ENCODE measurements around the gene CSAD.
A peak's percentile ranks its signal among the peaks of the same experiment; 100 is the strongest.

CSAD gene

GRCh38 chr12:53147653-53148052, 33.1 kb downstream of the CSAD start:
- H3K27ac ChIP-seq (replicated peaks; ENCODE audit: low read length), result no peak overlapping the region
- no peak overlapping the region for H4K8ac ChIP-seq (ENCODE audit: low read depth, low read length)
- no peak overlapping the region for H3K23ac ChIP-seq (ENCODE audit: low read depth, low read length, poor library complexity)
- H3K36me3 ChIP-seq (replicated peaks in 1 of 2; ENCODE audit: control insufficient read depth in 2 of 2, insufficient read depth in 2 of 2, low read length in 2 of 2), result no peaks in the 10 kb centered on the region
- H3K9me3 ChIP-seq (replicated peaks in 1 of 2; ENCODE audit: control insufficient read depth in 2 of 2, insufficient read depth in 1 of 2, low read depth in 1 of 2, low read length in 2 of 2), result no peaks in the 10 kb centered on the region
- H2BK5ac ChIP-seq (ENCODE audit: low read length), result no peak overlapping the region
- no peak overlapping the region for H4K91ac ChIP-seq (ENCODE audit: low read depth, low read length, poor library complexity)
- no peak overlapping the region for H3K18ac ChIP-seq (ENCODE audit: low read length)
- no peak overlapping the region for H3K4me3 ChIP-seq (ENCODE audit: low read length in 2 of 2)
- H3K4me1 ChIP-seq (ENCODE audit: control insufficient read depth in 2 of 2, insufficient read depth in 1 of 2, low read depth in 1 of 2, low read length in 2 of 2), result peaks cover 0 to 2% of the 10 kb centered on the region in 2 donors
- no peaks in the 10 kb centered on the region for H3K27me3 ChIP-seq (ENCODE audit: control insufficient read depth in 3 of 3, insufficient read depth in 3 of 3, low read depth in 1 of 3, low read length in 3 of 3)
- H3K14ac ChIP-seq (ENCODE audit: low read length), result no peak overlapping the region
- no peak overlapping the region for H3K4ac ChIP-seq (ENCODE audit: low read length)
- DNase-seq (ENCODE audit: low spot score), result no peak
- no CpG with 5 or more reads among the region's 15 CpGs for WGBS, 2 donors (ENCODE audit: extremely low coverage in 2 of 2, insufficient read length in 2 of 2, insufficient replicate concordance in 1 of 2)
- H2AFZ ChIP-seq (ENCODE audit: low read length), result no peak overlapping the region
- no peak overlapping the region for H2BK12ac ChIP-seq (ENCODE audit: low read length)
- H2AK5ac ChIP-seq (ENCODE audit: low read depth, low read length), result no peak overlapping the region
- H3K4me2 ChIP-seq (ENCODE audit: insufficient read depth, low read length, poor library complexity, severe bottlenecking), result no peak overlapping the region
- no peak overlapping the region for H3K9ac ChIP-seq (ENCODE audit: low read depth, low read length, poor library complexity)
- H2BK120ac ChIP-seq (ENCODE audit: low read depth, low read length), result no peak overlapping the region
- H3K79me1 ChIP-seq (ENCODE audit: low read depth, low read length), result no peaks in the 10 kb centered on the region
- no peak overlapping the region for H2BK15ac ChIP-seq (ENCODE audit: low read length)

DNA sequence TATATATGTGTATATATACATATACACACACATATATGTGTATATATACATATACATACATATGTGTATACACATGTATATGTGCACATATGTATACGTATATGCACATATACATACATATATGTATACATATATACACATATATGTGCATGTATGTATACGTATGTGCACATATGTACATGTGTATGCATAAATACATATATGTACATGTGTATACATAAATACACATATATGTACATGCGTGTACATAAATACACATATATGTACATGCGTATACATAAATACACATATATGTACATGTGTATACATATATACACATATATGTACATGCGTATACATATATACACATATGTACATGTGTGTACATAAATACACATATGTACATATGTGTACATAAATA, 33.5 kb downstream of the CSAD start:
- H2BK5ac ChIP-seq (ENCODE audit: low read length), result no peak overlapping the region
- H3K9ac ChIP-seq (ENCODE audit: low read depth, low read length, poor library complexity), result no peak overlapping the region
- no peak overlapping the region for H2BK12ac ChIP-seq (ENCODE audit: low read length)
- H4K91ac ChIP-seq (ENCODE audit: low read depth, low read length, poor library complexity), result no peak overlapping the region
- no peak overlapping the region for H3K18ac ChIP-seq (ENCODE audit: low read length)
- H3K9me3 ChIP-seq (replicated peaks in 1 of 2; ENCODE audit: control insufficient read depth in 2 of 2, insufficient read depth in 1 of 2, low read depth in 1 of 2, low read length in 2 of 2), result no peaks in the 10 kb centered on the region
- H2AK5ac ChIP-seq (ENCODE audit: low read depth, low read length), result no peak overlapping the region
- no peak overlapping the region for H3K4me3 ChIP-seq (ENCODE audit: low read length in 2 of 2)
- no peaks in the 10 kb centered on the region for H3K36me3 ChIP-seq (replicated peaks in 1 of 2; ENCODE audit: control insufficient read depth in 2 of 2, insufficient read depth in 2 of 2, low read length in 2 of 2)
- peaks cover 0 to 2% of the 10 kb centered on the region in 2 donors for H3K4me1 ChIP-seq (ENCODE audit: control insufficient read depth in 2 of 2, insufficient read depth in 1 of 2, low read depth in 1 of 2, low read length in 2 of 2)
- H2BK15ac ChIP-seq (ENCODE audit: low read length), result no peak overlapping the region
- H4K8ac ChIP-seq (ENCODE audit: low read depth, low read length), result no peak overlapping the region
- no peaks in the 10 kb centered on the region for H3K27me3 ChIP-seq (ENCODE audit: control insufficient read depth in 3 of 3, insufficient read depth in 3 of 3, low read depth in 1 of 3, low read length in 3 of 3)
- no peak overlapping the region for H3K14ac ChIP-seq (ENCODE audit: low read length)
- H3K4me2 ChIP-seq (ENCODE audit: insufficient read depth, low read length, poor library complexity, severe bottlenecking), result no peak overlapping the region
- no peak overlapping the region for H2BK120ac ChIP-seq (ENCODE audit: low read depth, low read length)
- H3K27ac ChIP-seq (replicated peaks; ENCODE audit: low read length), result no peak overlapping the region
- H2AFZ ChIP-seq (ENCODE audit: low read length), result no peak overlapping the region
- DNase-seq (ENCODE audit: low spot score), result no peak
- no peak overlapping the region for H3K23ac ChIP-seq (ENCODE audit: low read depth, low read length, poor library complexity)
- no peak overlapping the region for H3K4ac ChIP-seq (ENCODE audit: low read length)
- WGBS, 2 donors (ENCODE audit: extremely low coverage in 2 of 2, insufficient read length in 2 of 2, insufficient replicate concordance in 1 of 2), result no CpG with 5 or more reads among the region's 5 CpGs
- no peaks in the 10 kb centered on the region for H3K79me1 ChIP-seq (ENCODE audit: low read depth, low read length)

DNA sequence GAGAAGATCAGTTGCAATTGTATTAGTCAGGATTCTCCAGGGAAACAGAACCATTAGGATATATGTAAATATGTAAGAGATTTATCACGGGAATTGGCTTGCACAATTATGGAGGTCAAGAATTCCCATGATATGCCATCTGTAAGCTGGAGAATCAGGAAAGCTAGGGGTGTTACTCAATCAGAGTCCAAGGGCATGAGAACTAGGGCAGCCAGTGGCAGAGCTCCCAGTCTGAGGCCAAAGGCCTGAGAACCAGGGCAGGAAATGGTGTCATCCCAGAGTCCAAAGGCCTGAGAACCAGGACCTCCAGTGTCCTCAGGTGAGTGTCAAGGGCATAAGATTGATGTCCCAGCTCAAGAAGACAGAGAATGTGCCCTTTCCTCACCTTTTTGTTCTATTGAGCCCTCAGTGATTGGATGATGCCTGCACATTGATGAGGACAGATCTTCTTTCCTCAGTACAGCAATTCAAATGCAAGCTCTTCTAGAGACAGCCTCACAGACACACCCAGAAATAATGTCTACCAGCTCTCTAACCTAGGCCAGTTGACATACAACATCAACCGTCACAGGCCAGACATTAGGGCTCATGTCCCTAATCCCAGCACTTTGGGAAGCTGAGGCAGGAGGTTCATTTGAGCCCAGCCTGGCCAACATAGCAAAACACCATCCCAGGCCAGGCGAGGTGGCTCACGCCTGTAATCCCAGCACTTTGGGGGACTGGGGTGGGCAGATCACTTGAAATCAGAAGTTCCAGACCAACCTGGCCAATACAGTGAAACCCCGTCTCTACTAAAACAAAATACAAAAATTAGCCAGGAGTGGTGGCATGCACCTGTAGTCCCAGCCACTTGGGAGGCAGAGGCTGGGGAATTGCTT, 35.1 kb downstream of the CSAD start:
- no peak overlapping the region for H2BK120ac ChIP-seq (ENCODE audit: low read depth, low read length)
- no peak for DNase-seq (ENCODE audit: low spot score)
- no peak overlapping the region for H3K23ac ChIP-seq (ENCODE audit: low read depth, low read length, poor library complexity)
- no peak overlapping the region for H2BK5ac ChIP-seq (ENCODE audit: low read length)
- H2BK15ac ChIP-seq (ENCODE audit: low read length), result no peak overlapping the region
- no peak overlapping the region for H3K4ac ChIP-seq (ENCODE audit: low read length)
- no peak overlapping the region for H3K9ac ChIP-seq (ENCODE audit: low read depth, low read length, poor library complexity)
- no peak overlapping the region for H3K4me2 ChIP-seq (ENCODE audit: insufficient read depth, low read length, poor library complexity, severe bottlenecking)
- H3K4me3 ChIP-seq (ENCODE audit: low read length in 2 of 2), result peak overlapping the region in 1 of 2 donors; percentile 53
- H3K4me1 ChIP-seq (ENCODE audit: control insufficient read depth in 2 of 2, insufficient read depth in 1 of 2, low read depth in 1 of 2, low read length in 2 of 2), result no peaks in the 10 kb centered on the region
- H3K27me3 ChIP-seq (ENCODE audit: control insufficient read depth in 3 of 3, insufficient read depth in 3 of 3, low read depth in 1 of 3, low read length in 3 of 3), result no peaks in the 10 kb centered on the region
- no CpG with 5 or more reads among the region's 5 CpGs for WGBS, 2 donors (ENCODE audit: extremely low coverage in 2 of 2, insufficient read length in 2 of 2, insufficient replicate concordance in 1 of 2)
- H4K91ac ChIP-seq (ENCODE audit: low read depth, low read length, poor library complexity), result no peak overlapping the region
- no peak overlapping the region for H2BK12ac ChIP-seq (ENCODE audit: low read length)
- H3K79me1 ChIP-seq (ENCODE audit: low read depth, low read length), result no peaks in the 10 kb centered on the region
- no peaks in the 10 kb centered on the region for H3K36me3 ChIP-seq (replicated peaks in 1 of 2; ENCODE audit: control insufficient read depth in 2 of 2, insufficient read depth in 2 of 2, low read length in 2 of 2)
- no peak overlapping the region for H3K14ac ChIP-seq (ENCODE audit: low read length)
- H3K18ac ChIP-seq (ENCODE audit: low read length), result no peak overlapping the region
- no peak overlapping the region for H4K8ac ChIP-seq (ENCODE audit: low read depth, low read length)
- no peak overlapping the region for H2AK5ac ChIP-seq (ENCODE audit: low read depth, low read length)
- no peak overlapping the region for H2AFZ ChIP-seq (ENCODE audit: low read length)
- no peaks in the 10 kb centered on the region for H3K9me3 ChIP-seq (replicated peaks in 1 of 2; ENCODE audit: control insufficient read depth in 2 of 2, insufficient read depth in 1 of 2, low read depth in 1 of 2, low read length in 2 of 2)
- H3K27ac ChIP-seq (replicated peaks; ENCODE audit: low read length), result no peak overlapping the region

DNA sequence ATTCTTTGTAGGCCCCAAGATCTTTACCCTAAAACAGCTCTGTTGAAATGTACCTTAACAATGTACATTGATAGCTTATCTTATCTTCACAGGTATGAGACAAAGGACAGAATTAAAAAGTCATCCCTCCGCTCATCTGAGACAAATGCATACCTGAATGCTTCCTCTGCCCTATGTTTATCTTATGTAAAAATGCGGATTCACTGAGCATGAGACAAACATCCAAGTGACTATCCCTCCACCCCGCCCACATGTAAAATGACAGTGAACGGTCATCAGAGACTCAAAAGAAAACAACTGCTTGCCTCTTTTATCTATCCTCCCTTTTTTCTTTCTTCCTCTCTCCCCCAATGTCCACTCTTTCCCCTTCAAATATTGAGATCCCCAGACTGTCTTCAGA, 37.4 kb downstream of the CSAD start:
- Histone ChIP-seq H3K4me2 (ENCODE audit: insufficient read depth, low read length, poor library complexity, severe bottlenecking) (no peak overlapping the region), H3K4me3 (ENCODE audit: low read length in 2 of 2) (no peak overlapping the region)

More for the DNA sequence above, 37.4 kb downstream of the CSAD start:
- Histone ChIP-seq H3K4me1 (ENCODE audit: control insufficient read depth in 2 of 2, insufficient read depth in 1 of 2, low read depth in 1 of 2, low read length in 2 of 2) (no peaks in the 10 kb centered on the region), H3K27ac (replicated peaks; ENCODE audit: low read length) (no peak overlapping the region), H3K79me1 (ENCODE audit: low read depth, low read length) (no peaks in the 10 kb centered on the region), H2AK5ac (ENCODE audit: low read depth, low read length) (no peak overlapping the region), H2BK15ac (ENCODE audit: low read length) (no peak overlapping the region), H3K27me3 (ENCODE audit: control insufficient read depth in 3 of 3, insufficient read depth in 3 of 3, low read depth in 1 of 3, low read length in 3 of 3) (no peaks in the 10 kb centered on the region), H3K14ac (ENCODE audit: low read length) (no peak overlapping the region), H2BK120ac (ENCODE audit: low read depth, low read length) (no peak overlapping the region), H3K23ac (ENCODE audit: low read depth, low read length, poor library complexity) (no peak overlapping the region), H3K18ac (ENCODE audit: low read length) (no peak overlapping the region), H3K9ac (ENCODE audit: low read depth, low read length, poor library complexity) (no peak overlapping the region), H2BK12ac (ENCODE audit: low read length) (no peak overlapping the region), H4K91ac (ENCODE audit: low read depth, low read length, poor library complexity) (no peak overlapping the region), H4K8ac (ENCODE audit: low read depth, low read length) (no peak overlapping the region), H2BK5ac (ENCODE audit: low read length) (no peak overlapping the region), H3K36me3 (replicated peaks in 1 of 2; ENCODE audit: control insufficient read depth in 2 of 2, insufficient read depth in 2 of 2, low read length in 2 of 2) (no peaks in the 10 kb centered on the region), H3K9me3 (replicated peaks in 1 of 2; ENCODE audit: control insufficient read depth in 2 of 2, insufficient read depth in 1 of 2, low read depth in 1 of 2, low read length in 2 of 2) (peaks cover 0 to 8% of the 10 kb centered on the region in 2 donors), H3K4ac (ENCODE audit: low read length) (no peak overlapping the region), H2AFZ (ENCODE audit: low read length) (no peak overlapping the region)
- no peak for DNase-seq (ENCODE audit: low spot score)
- no CpG with 5 or more reads among the region's 4 CpGs for WGBS, 2 donors (ENCODE audit: extremely low coverage in 2 of 2, insufficient read length in 2 of 2, insufficient replicate concordance in 1 of 2)
